ENCODE measurements around the gene KCNC2.

The KCNC2 gene

GRCh38 chr12:75162845-75163244 lies 46.8 kb downstream of the KCNC2 start:
- DNase-seq (ENCODE audit: low read depth in 4 of 4, low spot score in 1 of 4) = no peak

- no peak for DNase-seq (ENCODE audit: low read depth in 4 of 4, low spot score in 1 of 4)
Observed at GRCh38 chr12:75161488-75161887, 48.2 kb downstream of the KCNC2 start.

- DNase-seq (ENCODE audit: low read depth in 4 of 4, low spot score in 1 of 4) = no peak
Observed at GRCh38 chr12:75157385-75157784, 52.3 kb downstream of the KCNC2 start.

GRCh38 chr12:75155962-75156361 lies 53.7 kb downstream of the KCNC2 start:
- no peak for DNase-seq (ENCODE audit: low read depth in 4 of 4, low spot score in 1 of 4)

GRCh38 chr12:75154388-75154787 lies 55.3 kb downstream of the KCNC2 start:
- no peak for DNase-seq (ENCODE audit: low read depth in 4 of 4, low spot score in 1 of 4)

- no peak for DNase-seq (ENCODE audit: low read depth in 4 of 4, low spot score in 1 of 4)
Observed at GRCh38 chr12:75139196-75139595, 70.4 kb downstream of the KCNC2 start.

GRCh38 chr12:75137896-75138295 lies 71.7 kb downstream of the KCNC2 start:
- DNase-seq (ENCODE audit: low read depth in 4 of 4, low spot score in 1 of 4) = no peak

- no peak for DNase-seq (ENCODE audit: low read depth in 4 of 4, low spot score in 1 of 4)
Observed at GRCh38 chr12:75135026-75135425, 74.6 kb downstream of the KCNC2 start.

- no peak for DNase-seq (ENCODE audit: low read depth in 4 of 4, low spot score in 1 of 4)
Observed at GRCh38 chr12:75130811-75131210, 78.8 kb downstream of the KCNC2 start.

GRCh38 chr12:75129275-75129674 lies 80.4 kb downstream of the KCNC2 start:
- no peak for DNase-seq (ENCODE audit: low read depth in 4 of 4, low spot score in 1 of 4)

- DNase-seq (ENCODE audit: low read depth in 4 of 4, low spot score in 1 of 4) = no peak
Observed at GRCh38 chr12:75121036-75121705, 88.5 kb downstream of the KCNC2 start.

- DNase-seq (ENCODE audit: low read depth in 4 of 4, low spot score in 1 of 4) = no peak
Observed at GRCh38 chr12:75120311-75120711, 89.3 kb downstream of the KCNC2 start.

- no peak for DNase-seq (ENCODE audit: low read depth in 4 of 4, low spot score in 1 of 4)
Observed at GRCh38 chr12:75116646-75117198, 92.9 kb downstream of the KCNC2 start.

- no peak for DNase-seq (ENCODE audit: low read depth in 4 of 4, low spot score in 1 of 4)
Observed at GRCh38 chr12:75115748-75116147, 93.9 kb downstream of the KCNC2 start.

- no peak for DNase-seq (ENCODE audit: low read depth in 4 of 4, low spot score in 1 of 4)
Observed at GRCh38 chr12:75103822-75104221, 105.8 kb downstream of the KCNC2 start.

GRCh38 chr12:75101781-75102180 lies 107.9 kb downstream of the KCNC2 start:
- no peak for DNase-seq (ENCODE audit: low read depth in 4 of 4, low spot score in 1 of 4)

GRCh38 chr12:75099210-75099609 lies 110.4 kb downstream of the KCNC2 start:
- no peak for DNase-seq (ENCODE audit: low read depth in 4 of 4, low spot score in 1 of 4)

- DNase-seq (ENCODE audit: low read depth in 4 of 4, low spot score in 1 of 4) = no peak
Observed at GRCh38 chr12:75097003-75097402, 112.6 kb downstream of the KCNC2 start.

GRCh38 chr12:75087654-75088053 lies 122.0 kb downstream of the KCNC2 start:
- no peak for DNase-seq (ENCODE audit: low read depth in 4 of 4, low spot score in 1 of 4)

- DNase-seq (ENCODE audit: low read depth in 4 of 4, low spot score in 1 of 4) = no peak
Observed at GRCh38 chr12:75086091-75087038, 123.3 kb downstream of the KCNC2 start.

GRCh38 chr12:75081305-75081704 lies 128.3 kb downstream of the KCNC2 start:
- no peak for DNase-seq (ENCODE audit: low read depth in 4 of 4, low spot score in 1 of 4)

- DNase-seq (ENCODE audit: low read depth in 4 of 4, low spot score in 1 of 4) = no peak
Observed at GRCh38 chr12:75080582-75080981, 129.1 kb downstream of the KCNC2 start.
